ENCODE data around the gene CMSS1.

The CMSS1 gene

DNA sequence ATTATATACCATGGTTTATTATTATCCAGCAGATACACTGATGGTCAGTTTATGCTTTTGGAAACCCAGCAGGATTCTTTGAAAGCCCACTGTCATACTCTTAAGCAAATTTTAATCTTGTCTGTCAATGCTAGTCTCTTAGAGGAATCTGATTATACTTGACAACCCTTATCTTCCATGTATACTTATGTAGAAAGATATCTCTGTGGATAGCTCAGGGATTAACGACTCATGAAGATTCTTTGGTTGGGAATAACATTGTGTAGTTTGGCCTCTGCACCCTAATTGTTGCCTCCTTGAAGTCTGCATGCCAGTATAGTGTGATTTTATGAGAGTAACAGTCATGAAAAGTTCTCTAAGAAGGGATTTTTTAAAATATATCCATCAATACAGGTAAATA, 263.6 kb downstream of the CMSS1 start:
- no peak overlapping the region for H2BK12ac ChIP-seq (ENCODE audit: low read length)
- no peaks in the 10 kb centered on the region for H3K27me3 ChIP-seq (ENCODE audit: insufficient read depth, low read length)
- H2BK120ac ChIP-seq (ENCODE audit: insufficient read depth, low read length, poor library complexity), result no peak overlapping the region
- H3K4me3 ChIP-seq (ENCODE audit: low read depth, low read length), result no peak overlapping the region
- no peak for DNase-seq
- no peak overlapping the region for H4K91ac ChIP-seq (ENCODE audit: low read depth, low read length)
- no peak overlapping the region for H3K18ac ChIP-seq (ENCODE audit: low read length)
- H3K4me1 ChIP-seq (ENCODE audit: control insufficient read depth in 1 of 2, insufficient read depth in 2 of 2, low read length in 2 of 2), result no peaks in the 10 kb centered on the region
- H3K27ac ChIP-seq (ENCODE audit: low read depth, low read length), result no peak overlapping the region
- no peak overlapping the region for H4K8ac ChIP-seq (ENCODE audit: low read depth, low read length)
- H3K14ac ChIP-seq (ENCODE audit: low read length), result no peak overlapping the region
- no peak overlapping the region for H2AK5ac ChIP-seq (ENCODE audit: low read length)
- H3K9me3 ChIP-seq (ENCODE audit: insufficient read depth, low read depth, low read length), result no peaks in the 10 kb centered on the region
- H4K12ac ChIP-seq (ENCODE audit: low read depth, low read length), result no peak overlapping the region
- H3K23ac ChIP-seq (ENCODE audit: low read length), result no peak overlapping the region
- no CpG with 5 or more reads among the region's 1 CpG for WGBS (ENCODE audit: extremely low coverage, insufficient coverage, insufficient read length)
- no peak overlapping the region for H2AFZ ChIP-seq (ENCODE audit: insufficient read depth, low read length, poor library complexity)
- no peaks in the 10 kb centered on the region for H3K79me1 ChIP-seq (ENCODE audit: low read length)
- H2BK5ac ChIP-seq (ENCODE audit: low read depth, low read length, poor library complexity), result no peak overlapping the region
- no peak overlapping the region for H3K4ac ChIP-seq (ENCODE audit: low read depth, low read length)
- H3K9ac ChIP-seq (ENCODE audit: low read length), result no peak overlapping the region
- H3K4me2 ChIP-seq (ENCODE audit: low read length), result no peak overlapping the region
- H3K36me3 ChIP-seq (ENCODE audit: control insufficient read depth in 1 of 2, insufficient read depth in 2 of 2, low read length in 2 of 2), result no peaks in the 10 kb centered on the region
- H3K79me2 ChIP-seq (ENCODE audit: control insufficient read depth, insufficient read depth, low read length, poor library complexity), result no peaks in the 10 kb centered on the region

GRCh38 chr3:100081986-100082692, 264.5 kb downstream of the CMSS1 start:
- Histone ChIP-seq H3K79me2 (ENCODE audit: control insufficient read depth, insufficient read depth, low read length, poor library complexity) (no peaks in the 10 kb centered on the region), H2AK5ac (ENCODE audit: low read length) (no peak overlapping the region), H3K14ac (ENCODE audit: low read length) (no peak overlapping the region), H3K4me3 (ENCODE audit: low read depth, low read length) (no peak overlapping the region), H4K8ac (ENCODE audit: low read depth, low read length) (no peak overlapping the region), H3K79me1 (ENCODE audit: low read length) (no peaks in the 10 kb centered on the region), H3K9me3 (ENCODE audit: insufficient read depth, low read depth, low read length) (no peaks in the 10 kb centered on the region), H3K23ac (ENCODE audit: low read length) (no peak overlapping the region), H3K27ac (ENCODE audit: low read depth, low read length) (no peak overlapping the region), H2BK120ac (ENCODE audit: insufficient read depth, low read length, poor library complexity) (no peak overlapping the region), H4K12ac (ENCODE audit: low read depth, low read length) (no peak overlapping the region), H2AFZ (ENCODE audit: insufficient read depth, low read length, poor library complexity) (no peak overlapping the region), H4K91ac (ENCODE audit: low read depth, low read length) (no peak overlapping the region), H3K4me2 (ENCODE audit: low read length) (no peak overlapping the region), H3K36me3 (ENCODE audit: control insufficient read depth in 1 of 2, insufficient read depth in 2 of 2, low read length in 2 of 2) (no peaks in the 10 kb centered on the region), H3K4me1 (ENCODE audit: control insufficient read depth in 1 of 2, insufficient read depth in 2 of 2, low read length in 2 of 2) (no peaks in the 10 kb centered on the region), H3K27me3 (ENCODE audit: insufficient read depth, low read length) (no peaks in the 10 kb centered on the region), H3K9ac (ENCODE audit: low read length) (no peak overlapping the region), H2BK12ac (ENCODE audit: low read length) (no peak overlapping the region), H2BK5ac (ENCODE audit: low read depth, low read length, poor library complexity) (no peak overlapping the region), H3K4ac (ENCODE audit: low read depth, low read length) (no peak overlapping the region), H3K18ac (ENCODE audit: low read length) (no peak overlapping the region)
- DNase-seq, result no peak
- WGBS (ENCODE audit: extremely low coverage, insufficient coverage, insufficient read length), result no CpG with 5 or more reads among the region's 2 CpGs

DNA sequence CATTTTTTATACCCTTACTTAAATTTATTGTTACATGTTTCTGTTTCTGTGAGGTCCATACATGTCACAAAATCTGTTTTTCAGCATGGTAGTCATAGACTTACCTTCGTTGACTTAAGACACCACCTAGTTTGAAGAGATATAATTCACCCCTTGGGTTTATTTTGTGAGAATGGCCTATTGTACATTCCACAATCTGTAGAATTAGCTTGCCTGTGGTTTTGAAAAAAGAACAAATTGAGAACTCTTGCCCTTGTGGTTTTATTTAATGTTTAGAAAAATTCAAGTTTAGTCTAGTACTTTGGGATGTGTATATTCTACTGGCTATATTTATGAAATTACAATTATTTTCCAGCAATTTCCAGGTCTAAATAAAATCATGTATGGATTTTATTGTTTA, 265.1 kb downstream of the CMSS1 start:
- Histone ChIP-seq H4K8ac (ENCODE audit: low read depth, low read length) (no peak overlapping the region), H2BK120ac (ENCODE audit: insufficient read depth, low read length, poor library complexity) (no peak overlapping the region), H3K4me1 (ENCODE audit: control insufficient read depth in 1 of 2, insufficient read depth in 2 of 2, low read length in 2 of 2) (no peaks in the 10 kb centered on the region), H3K36me3 (ENCODE audit: control insufficient read depth in 1 of 2, insufficient read depth in 2 of 2, low read length in 2 of 2) (no peaks in the 10 kb centered on the region), H4K91ac (ENCODE audit: low read depth, low read length) (no peak overlapping the region), H3K14ac (ENCODE audit: low read length) (no peak overlapping the region), H3K18ac (ENCODE audit: low read length) (no peak overlapping the region), H3K27me3 (ENCODE audit: insufficient read depth, low read length) (no peaks in the 10 kb centered on the region), H3K79me2 (ENCODE audit: control insufficient read depth, insufficient read depth, low read length, poor library complexity) (no peaks in the 10 kb centered on the region), H2AFZ (ENCODE audit: insufficient read depth, low read length, poor library complexity) (no peak overlapping the region), H3K79me1 (ENCODE audit: low read length) (no peaks in the 10 kb centered on the region), H4K12ac (ENCODE audit: low read depth, low read length) (no peak overlapping the region), H3K9me3 (ENCODE audit: insufficient read depth, low read depth, low read length) (no peaks in the 10 kb centered on the region), H3K4ac (ENCODE audit: low read depth, low read length) (no peak overlapping the region), H2BK12ac (ENCODE audit: low read length) (no peak overlapping the region), H3K4me2 (ENCODE audit: low read length) (no peak overlapping the region), H3K23ac (ENCODE audit: low read length) (no peak overlapping the region), H3K9ac (ENCODE audit: low read length) (no peak overlapping the region), H3K4me3 (ENCODE audit: low read depth, low read length) (no peak overlapping the region), H3K27ac (ENCODE audit: low read depth, low read length) (no peak overlapping the region), H2BK5ac (ENCODE audit: low read depth, low read length, poor library complexity) (no peak overlapping the region), H2AK5ac (ENCODE audit: low read length) (no peak overlapping the region)
- DNase-seq, result no peak
- no CpG with 5 or more reads among the region's 1 CpG for WGBS (ENCODE audit: extremely low coverage, insufficient coverage, insufficient read length)

DNA sequence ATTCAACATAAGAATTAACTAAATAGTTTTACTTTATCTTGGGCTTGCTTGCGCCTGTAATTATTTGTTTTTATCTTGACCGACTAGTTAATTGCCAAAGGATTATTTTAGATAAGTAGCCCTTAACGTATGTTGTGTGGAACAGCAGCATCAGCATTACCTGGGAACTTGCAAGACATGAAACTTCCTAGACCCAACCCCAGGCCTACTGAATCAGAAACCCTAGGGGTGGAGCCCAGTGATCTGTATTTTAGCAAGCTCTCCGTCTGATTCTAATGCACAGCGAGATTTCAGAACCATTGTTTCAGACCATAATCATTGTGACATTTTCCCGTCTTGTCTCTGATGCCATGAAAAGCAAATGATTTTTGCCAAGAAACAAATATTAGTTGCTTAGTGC, 265.5 kb downstream of the CMSS1 start:
- no CpG with 5 or more reads among the region's 6 CpGs for WGBS (ENCODE audit: extremely low coverage, insufficient coverage, insufficient read length)

More for the DNA sequence above, 265.5 kb downstream of the CMSS1 start:
- H3K23ac ChIP-seq (ENCODE audit: low read length), result no peak overlapping the region
- H3K27ac ChIP-seq (ENCODE audit: low read depth, low read length), result no peak overlapping the region
- H3K9ac ChIP-seq (ENCODE audit: low read length), result no peak overlapping the region
- H3K79me2 ChIP-seq (ENCODE audit: control insufficient read depth, insufficient read depth, low read length, poor library complexity), result no peaks in the 10 kb centered on the region
- no peak overlapping the region for H4K12ac ChIP-seq (ENCODE audit: low read depth, low read length)
- no peaks in the 10 kb centered on the region for H3K27me3 ChIP-seq (ENCODE audit: insufficient read depth, low read length)
- no peak for DNase-seq
- no peak overlapping the region for H4K8ac ChIP-seq (ENCODE audit: low read depth, low read length)
- no peak overlapping the region for H2BK12ac ChIP-seq (ENCODE audit: low read length)
- H3K4ac ChIP-seq (ENCODE audit: low read depth, low read length), result no peak overlapping the region
- no peaks in the 10 kb centered on the region for H3K79me1 ChIP-seq (ENCODE audit: low read length)
- no peak overlapping the region for H2BK120ac ChIP-seq (ENCODE audit: insufficient read depth, low read length, poor library complexity)
- no peak overlapping the region for H4K91ac ChIP-seq (ENCODE audit: low read depth, low read length)
- H3K14ac ChIP-seq (ENCODE audit: low read length), result no peak overlapping the region
- no peak overlapping the region for H2BK5ac ChIP-seq (ENCODE audit: low read depth, low read length, poor library complexity)
- H3K4me3 ChIP-seq (ENCODE audit: low read depth, low read length), result no peak overlapping the region
- no peaks in the 10 kb centered on the region for H3K36me3 ChIP-seq (ENCODE audit: control insufficient read depth in 1 of 2, insufficient read depth in 2 of 2, low read length in 2 of 2)
- H3K9me3 ChIP-seq (ENCODE audit: insufficient read depth, low read depth, low read length), result no peaks in the 10 kb centered on the region
- H2AFZ ChIP-seq (ENCODE audit: insufficient read depth, low read length, poor library complexity), result no peak overlapping the region
- H3K18ac ChIP-seq (ENCODE audit: low read length), result no peak overlapping the region
- no peak overlapping the region for H3K4me2 ChIP-seq (ENCODE audit: low read length)
- no peak overlapping the region for H2AK5ac ChIP-seq (ENCODE audit: low read length)
- no peaks in the 10 kb centered on the region for H3K4me1 ChIP-seq (ENCODE audit: control insufficient read depth in 1 of 2, insufficient read depth in 2 of 2, low read length in 2 of 2)
